Omental fat pad (tissue), 4 donors: ENCODE results near the gene WDR76. TPM values are rescaled to one million over a fixed set of nuclear protein-coding genes. Genes with fewer than 3 reads are reported as not detected.
"Not testable (repeated sequence)": the region's sequence is repeated elsewhere in the genome, so short reads cannot be mapped to it uniquely, and the experiment has no call there.

Source experiments
- ATAC-seq: fragments of 150-250 bp; one replicate; pipeline ENCODE4 v1.9.1; 2016; ENCODE audit warnings: mild to moderate bottlenecking, moderate library complexity; ENCODE audit not compliant: low FRiP score
- DNase-seq: peaks from one replicate; pipeline ENCODE4 v3.0.0-alpha.2; 2019; ENCODE audit warnings: low spot score
- total RNA-seq, 4 donors: library from RNA; depleted of rRNA; stranded (reverse); fragments of >200 nt; gene quantifications; one replicate each; pipeline ENCODE4 v1.1.0, GENCODE V29; 2016
- TF ChIP-seq, protein P1 (sequence below), 3 donors: fragments of 450-650 bp; IDR thresholded peaks; one replicate each; pipeline ENCODE4 v1.5.1; 2016 to 2017; ENCODE audit warnings: antibody characterized with exemption in 3 of 3, mild to moderate bottlenecking in 3 of 3, moderate library complexity in 2 of 3

Gene WDR76
- total RNA-seq, 4 donors from 2014 or later: 2.0 to 9.9 (median 3.2) TPM

DNA sequence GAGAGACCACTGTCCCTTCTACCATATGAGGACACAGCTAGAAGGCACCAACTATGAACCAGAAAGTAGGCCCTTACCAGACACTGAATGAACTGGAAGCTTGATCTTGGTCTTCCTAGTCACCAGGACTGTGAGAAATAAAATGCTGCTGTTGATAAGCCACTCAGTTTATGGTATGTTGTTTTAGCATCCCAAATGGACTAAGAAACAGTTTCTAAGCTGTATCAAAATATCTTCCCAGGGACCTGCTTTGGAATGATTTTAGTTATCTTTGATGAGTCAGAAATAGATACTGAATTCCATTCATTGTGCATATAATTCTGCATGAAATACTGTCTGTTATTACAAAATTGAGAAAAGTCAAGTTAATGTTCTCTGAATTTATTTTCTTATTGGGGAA, 18.6 kb downstream of the WDR76 start:
- TF ChIP-seq, protein P1, sequence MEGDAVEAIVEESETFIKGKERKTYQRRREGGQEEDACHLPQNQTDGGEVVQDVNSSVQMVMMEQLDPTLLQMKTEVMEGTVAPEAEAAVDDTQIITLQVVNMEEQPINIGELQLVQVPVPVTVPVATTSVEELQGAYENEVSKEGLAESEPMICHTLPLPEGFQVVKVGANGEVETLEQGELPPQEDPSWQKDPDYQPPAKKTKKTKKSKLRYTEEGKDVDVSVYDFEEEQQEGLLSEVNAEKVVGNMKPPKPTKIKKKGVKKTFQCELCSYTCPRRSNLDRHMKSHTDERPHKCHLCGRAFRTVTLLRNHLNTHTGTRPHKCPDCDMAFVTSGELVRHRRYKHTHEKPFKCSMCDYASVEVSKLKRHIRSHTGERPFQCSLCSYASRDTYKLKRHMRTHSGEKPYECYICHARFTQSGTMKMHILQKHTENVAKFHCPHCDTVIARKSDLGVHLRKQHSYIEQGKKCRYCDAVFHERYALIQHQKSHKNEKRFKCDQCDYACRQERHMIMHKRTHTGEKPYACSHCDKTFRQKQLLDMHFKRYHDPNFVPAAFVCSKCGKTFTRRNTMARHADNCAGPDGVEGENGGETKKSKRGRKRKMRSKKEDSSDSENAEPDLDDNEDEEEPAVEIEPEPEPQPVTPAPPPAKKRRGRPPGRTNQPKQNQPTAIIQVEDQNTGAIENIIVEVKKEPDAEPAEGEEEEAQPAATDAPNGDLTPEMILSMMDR (IDR thresholded peaks at IDR 0.05): no peak
- ATAC-seq (no peak), DNase-seq (no peak)

DNA sequence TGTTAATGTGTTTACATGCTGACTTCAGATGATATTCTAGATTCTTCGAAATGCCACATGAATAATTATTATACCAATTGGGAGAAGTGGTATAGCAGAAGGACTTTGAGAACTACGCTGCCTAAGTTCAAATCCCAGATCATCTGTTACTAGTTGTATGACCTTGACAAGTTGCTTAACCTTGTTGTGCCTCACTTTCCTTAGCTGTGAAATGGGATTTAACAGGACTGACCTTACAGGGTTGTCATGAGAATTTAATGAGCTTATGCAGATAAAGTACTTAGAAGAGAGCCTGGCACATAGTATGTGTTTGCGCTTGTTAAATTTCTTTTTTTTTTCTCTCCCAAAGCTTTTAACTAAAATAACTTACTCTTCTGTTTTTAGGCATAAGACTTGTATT, 24.4 kb downstream of the WDR76 start:
- TF ChIP-seq, protein P1 (IDR thresholded peaks at IDR 0.05): no peak
- ATAC-seq: no peak
- DNase-seq: no peak

DNA sequence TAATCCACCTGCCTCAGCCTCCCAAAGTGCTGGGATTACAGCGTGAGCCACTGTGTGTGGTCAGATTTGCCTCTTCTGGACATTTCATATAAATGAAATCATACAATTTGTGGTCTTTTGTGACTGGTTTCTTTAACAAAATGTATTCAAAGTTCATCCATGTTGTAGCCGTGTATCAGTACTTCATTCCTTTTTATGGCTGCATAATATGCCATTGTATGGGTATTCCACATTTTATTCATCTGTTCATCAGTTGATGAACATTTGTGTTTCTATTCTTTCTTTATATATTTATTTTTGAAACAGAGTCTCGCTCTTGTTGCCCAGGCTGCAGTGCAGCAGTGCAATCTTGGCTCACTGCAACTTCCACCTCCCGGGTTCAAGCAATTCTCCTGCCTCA, 25.8 kb downstream of the WDR76 start:
- DNase-seq (no peak), ATAC-seq (no peak)
- TF ChIP-seq, protein P1 (IDR thresholded peaks at IDR 0.05): no peak

DNA sequence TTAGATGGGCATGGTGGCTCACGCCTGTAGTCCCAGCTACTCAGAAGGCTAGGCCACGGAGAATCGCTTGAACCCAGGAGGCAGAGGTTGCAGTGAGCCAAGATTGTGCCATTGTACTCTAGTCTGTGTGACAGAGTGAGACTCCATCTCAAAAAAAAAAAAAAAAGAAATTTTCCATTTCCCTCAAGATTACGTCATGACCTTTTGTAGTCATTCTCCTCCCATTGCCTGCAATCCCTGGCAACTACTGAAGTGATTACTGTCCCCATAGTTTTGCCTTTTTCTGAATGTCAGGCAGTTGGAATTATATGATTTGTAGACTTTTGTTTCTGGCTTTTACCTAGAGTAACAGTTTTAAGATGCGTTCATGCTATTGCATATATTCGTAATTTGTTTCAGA, 28.0 kb downstream of the WDR76 start:
- DNase-seq (no peak), ATAC-seq (no peak)
- TF ChIP-seq, protein P1 (IDR thresholded peaks at IDR 0.05): no peak

DNA sequence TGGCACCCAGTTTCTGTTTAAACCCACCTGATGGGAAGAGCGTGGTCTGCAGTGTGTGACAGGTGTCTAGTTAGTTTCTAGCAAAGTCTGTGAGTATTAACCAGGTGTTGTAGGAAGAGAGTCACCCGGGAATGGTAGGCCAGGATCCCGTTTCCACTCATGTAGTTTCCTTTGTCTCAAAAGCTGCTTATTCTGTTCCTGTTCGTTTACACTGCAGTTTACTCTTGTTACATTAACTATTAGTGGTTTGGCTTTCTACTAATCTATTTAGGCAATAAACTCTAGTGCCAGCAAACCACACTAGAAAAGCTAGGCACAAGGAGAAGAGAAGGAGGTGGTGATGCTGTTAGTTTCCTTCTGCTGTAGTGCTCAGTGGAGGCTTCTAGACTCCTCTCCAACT, 32.7 kb downstream of the WDR76 start:
- DNase-seq: no peak
- ATAC-seq: no peak
- TF ChIP-seq, protein P1 (IDR thresholded peaks at IDR 0.05): no peak

DNA sequence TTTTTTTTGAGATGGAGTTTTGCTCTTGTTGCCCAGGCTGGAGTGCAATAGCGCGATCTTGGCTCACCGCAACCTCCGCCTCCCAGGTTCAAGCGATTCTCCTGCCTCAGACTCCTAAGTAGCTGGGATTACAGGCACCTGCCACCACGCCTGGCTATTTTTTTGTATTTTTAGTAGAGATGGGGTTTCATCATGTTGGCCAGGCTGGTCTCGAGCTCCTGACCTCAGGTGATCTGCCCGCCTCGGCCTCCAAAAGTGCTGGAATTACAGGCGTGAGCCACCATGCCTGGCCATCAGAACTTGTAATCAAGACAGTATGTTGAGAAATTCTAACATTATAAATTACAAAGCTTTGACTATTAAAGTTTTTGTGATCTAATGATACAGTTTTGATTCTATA, 39.8 kb downstream of the WDR76 start:
- not testable (repeated sequence) for DNase-seq, ATAC-seq

DNA sequence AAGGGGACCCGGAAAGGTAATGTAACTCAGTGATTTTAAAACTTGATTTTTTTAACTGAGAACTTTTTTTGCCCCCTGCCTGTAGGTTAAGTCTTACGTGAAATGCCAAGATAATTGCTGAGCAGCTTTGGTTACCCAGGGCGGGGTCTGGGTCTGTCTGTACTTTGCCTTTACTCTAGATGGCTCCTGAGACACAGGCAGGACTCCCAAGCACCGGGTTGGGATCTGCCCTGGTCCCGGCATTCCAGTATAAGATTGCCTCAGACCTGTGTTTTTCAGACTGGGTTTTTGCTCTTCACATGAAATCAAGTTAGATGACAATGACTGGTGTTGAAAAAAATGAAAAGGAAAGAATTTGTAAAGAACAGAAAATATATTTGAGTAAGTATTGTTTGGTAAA, 40.3 kb downstream of the WDR76 start:
- no peak for DNase-seq
- TF ChIP-seq, protein P1 (IDR thresholded peaks at IDR 0.05): no peak
- ATAC-seq: no peak

DNA sequence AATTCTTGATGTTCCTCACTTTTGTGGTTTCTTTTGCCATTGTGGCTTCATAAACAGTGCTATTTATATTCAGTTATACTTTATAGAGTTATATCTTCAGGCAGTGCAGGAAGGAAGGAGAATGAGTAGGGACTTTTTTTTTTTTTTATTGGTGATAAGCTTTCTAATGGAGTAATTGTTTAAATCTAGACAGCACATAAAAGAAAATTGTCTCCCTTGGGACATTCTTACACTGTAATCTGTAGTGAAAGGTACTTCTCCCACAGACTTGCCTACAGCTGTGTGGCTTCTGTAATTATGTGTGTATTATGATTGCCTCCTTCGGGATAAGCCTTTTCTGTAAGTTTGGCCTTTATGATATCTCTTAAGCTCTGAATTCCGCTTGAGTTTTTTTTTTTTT, 41.6 kb downstream of the WDR76 start:
- TF ChIP-seq, protein P1 (IDR thresholded peaks at IDR 0.05): no peak
- no peak for ATAC-seq

More for the DNA sequence above, 41.6 kb downstream of the WDR76 start:
- DNase-seq: no peak
